ENCODE measurements around the gene LTBP1.

GRCh38 chr2:33289961-33290360, 343.2 kb downstream of the LTBP1 start:
- TF ChIP-seq CTCF (conservative IDR thresholded peaks at IDR 0.05; ENCODE audit: low read depth, low read length) (no peak), EZH2 (IDR thresholded peaks at IDR 0.05; ENCODE audit: borderline replicate concordance, low read depth, low read length, poor library complexity, severe bottlenecking) (no peak)
